ENCODE measurements around the gene FYCO1.

DNA sequence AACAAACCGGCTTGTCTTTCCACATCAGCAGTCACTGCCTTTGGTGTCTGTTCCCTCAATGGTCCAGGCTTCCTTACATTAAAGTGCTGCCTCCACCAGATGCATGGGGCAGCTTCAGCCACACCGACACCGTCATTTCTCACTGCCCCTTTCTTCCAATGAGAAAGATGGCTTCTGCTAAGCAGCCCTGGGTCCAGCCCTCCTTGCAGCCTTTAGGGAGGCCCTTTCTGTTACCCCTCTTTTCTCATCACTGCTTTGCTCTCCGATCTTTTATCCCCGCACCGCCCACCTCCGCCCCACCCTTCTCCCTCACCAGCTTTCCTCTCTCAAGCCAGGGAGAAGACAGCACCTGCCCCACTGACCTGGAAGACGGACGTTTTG, 80.6 kb downstream of the FYCO1 start:
- TF ChIP-seq CTCF (conservative IDR thresholded peaks at IDR 0.05; ENCODE audit: low read depth, low read length) (no peak), EZH2 (IDR thresholded peaks at IDR 0.05; ENCODE audit: low read length, unreplicated experiment) (no peak)

All from PC-3 (cell line).